RWPE2 (cell line): ENCODE measurements around the gene IL16.

ENCODE experiments used
- ATAC-seq: fragments of 200-7000 bp; cut with Tn5 transposase; 3 replicates; pipeline ENCODE4 v1.9.1; 2021; ENCODE audit warnings: low read depth
- DNase-seq: peaks from one replicate; pipeline ENCODE4 v3.0.0-alpha.2; 2020; ENCODE audit warnings: low spot score
- H3K27ac ChIP-seq: fragments of 450-650 bp; 2 replicates; pipeline ENCODE4 v1.5.1; 2017; ENCODE audit warnings: mild to moderate bottlenecking; ENCODE audit not compliant: poor library complexity, severe bottlenecking
- H3K27me3 ChIP-seq: fragments of 250-450 bp; sonication (Bioruptor Pico); 2 replicates; pipeline ENCODE4 v1.5.1; 2021; ENCODE audit warnings: mild to moderate bottlenecking, moderate library complexity; ENCODE audit not compliant: insufficient read depth, poor library complexity, severe bottlenecking
- H3K36me3 ChIP-seq: fragments of 250-450 bp; sonication (Bioruptor Pico); 2 replicates; pipeline ENCODE4 v1.5.1; 2020; ENCODE audit warnings: low read depth, mild to moderate bottlenecking, moderate library complexity
- H3K4me1 ChIP-seq: fragments of 250-450 bp; sonication (Bioruptor Pico); 2 replicates; pipeline ENCODE4 v1.5.1; 2021; ENCODE audit warnings: mild to moderate bottlenecking, moderate library complexity; ENCODE audit not compliant: insufficient read depth, poor library complexity, severe bottlenecking
- H3K4me3 ChIP-seq: fragments of 250-450 bp; sonication (Bioruptor Pico); 2 replicates; pipeline ENCODE4 v1.5.1; 2021; ENCODE audit warnings: mild to moderate bottlenecking, moderate library complexity; ENCODE audit not compliant: severe bottlenecking
- H3K9me3 ChIP-seq: fragments of 250-450 bp; sonication (Bioruptor Pico); 2 replicates; pipeline ENCODE4 v1.5.1; 2021; ENCODE audit warnings: mild to moderate bottlenecking, moderate library complexity; ENCODE audit not compliant: severe bottlenecking
- CTCF ChIP-seq: fragments of 450-650 bp; IDR thresholded peaks from one replicate; pipeline ENCODE4 v1.5.1; 2017; ENCODE audit warnings: mild to moderate bottlenecking, moderate library complexity; ENCODE audit not compliant: poor library complexity, severe bottlenecking

IL16 gene

GRCh38 chr15:81160312-81161159 is 36.1 kb upstream of the IL16 start:
- TF ChIP-seq CTCF: no peak
- ATAC-seq (peak; percentile 71), DNase-seq (no peak)
- Histone ChIP-seq H3K27me3 (no peaks in the 10 kb centered on the region), H3K27ac (peak overlapping the region; percentile 45), H3K4me1 (peaks cover 43% of the 10 kb centered on the region), H3K9me3 (no peaks in the 10 kb centered on the region), H3K4me3 (no peak overlapping the region), H3K36me3 (no peaks in the 10 kb centered on the region)

- no peaks in the 10 kb centered on the region for H3K9me3 ChIP-seq
- H3K27me3 ChIP-seq: no peaks in the 10 kb centered on the region
- no peak for TF ChIP-seq CTCF
- DNase-seq (no peak), ATAC-seq (no peak)
- H3K27ac ChIP-seq: peak overlapping the region; percentile 45
- H3K36me3 ChIP-seq: no peaks in the 10 kb centered on the region
- peaks cover 39% of the 10 kb centered on the region for H3K4me1 ChIP-seq
- no peak overlapping the region for H3K4me3 ChIP-seq
Measured at GRCh38 chr15:81161160-81161673, 35.5 kb upstream of the IL16 start.

GRCh38 chr15:81161851-81162250 is 34.8 kb upstream of the IL16 start:
- H3K36me3 ChIP-seq: no peaks in the 10 kb centered on the region
- peaks cover 36% of the 10 kb centered on the region for H3K4me1 ChIP-seq

GRCh38 chr15:81163961-81164800 is 32.5 kb upstream of the IL16 start:
- TF ChIP-seq CTCF: no peak
- Histone ChIP-seq H3K27me3 (no peaks in the 10 kb centered on the region), H3K9me3 (no peaks in the 10 kb centered on the region), H3K4me1 (peaks cover 36% of the 10 kb centered on the region), H3K36me3 (no peaks in the 10 kb centered on the region), H3K4me3 (no peak overlapping the region), H3K27ac (peak overlapping the region; percentile 22)
- ATAC-seq (peak; percentile 17; the same call in 1 of the 3 replicates), DNase-seq (no peak)

More at GRCh38 chr15:81161851-81162250, 34.8 kb upstream of the IL16 start:
- no peak for ATAC-seq
- TF ChIP-seq CTCF: no peak
- no peak overlapping the region for H3K4me3 ChIP-seq
- no peaks in the 10 kb centered on the region for H3K9me3 ChIP-seq
- no peak overlapping the region for H3K27ac ChIP-seq
- DNase-seq: no peak
- no peaks in the 10 kb centered on the region for H3K27me3 ChIP-seq
